GM19035 (cell line): Measurements from ENCODE around the gene GEMIN5.

Experiments used
- ATAC-seq: cut with Tn5 transposase; IDR thresholded peaks from one replicate; pipeline ENCODE4 v1.9.1; 2021; ENCODE audit not compliant: unreplicated experiment

GEMIN5 gene

GRCh38 chr5:154857530-154858296, 80.3 kb downstream of the GEMIN5 start:
- peak; percentile 67 for ATAC-seq

DNA sequence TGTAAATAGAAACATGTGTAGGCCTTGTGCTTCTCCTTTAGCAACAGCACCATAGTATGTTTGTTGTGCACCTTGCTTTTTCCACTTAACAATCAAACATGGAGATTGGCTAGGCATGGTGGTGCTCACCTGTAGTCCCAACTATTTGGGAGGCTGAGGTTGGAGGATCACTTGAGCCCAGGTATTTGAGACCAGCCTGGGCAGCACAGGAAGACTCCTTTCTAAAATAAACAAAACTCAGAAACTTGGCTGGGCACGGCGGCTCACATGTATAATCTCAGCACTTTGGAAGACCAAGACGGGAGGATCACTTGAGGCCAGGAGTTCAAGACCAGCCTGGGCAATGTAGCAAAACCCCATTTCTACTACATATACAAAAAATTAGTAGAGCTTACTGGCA, 86.7 kb downstream of the GEMIN5 start:
- ATAC-seq: no peak

DNA sequence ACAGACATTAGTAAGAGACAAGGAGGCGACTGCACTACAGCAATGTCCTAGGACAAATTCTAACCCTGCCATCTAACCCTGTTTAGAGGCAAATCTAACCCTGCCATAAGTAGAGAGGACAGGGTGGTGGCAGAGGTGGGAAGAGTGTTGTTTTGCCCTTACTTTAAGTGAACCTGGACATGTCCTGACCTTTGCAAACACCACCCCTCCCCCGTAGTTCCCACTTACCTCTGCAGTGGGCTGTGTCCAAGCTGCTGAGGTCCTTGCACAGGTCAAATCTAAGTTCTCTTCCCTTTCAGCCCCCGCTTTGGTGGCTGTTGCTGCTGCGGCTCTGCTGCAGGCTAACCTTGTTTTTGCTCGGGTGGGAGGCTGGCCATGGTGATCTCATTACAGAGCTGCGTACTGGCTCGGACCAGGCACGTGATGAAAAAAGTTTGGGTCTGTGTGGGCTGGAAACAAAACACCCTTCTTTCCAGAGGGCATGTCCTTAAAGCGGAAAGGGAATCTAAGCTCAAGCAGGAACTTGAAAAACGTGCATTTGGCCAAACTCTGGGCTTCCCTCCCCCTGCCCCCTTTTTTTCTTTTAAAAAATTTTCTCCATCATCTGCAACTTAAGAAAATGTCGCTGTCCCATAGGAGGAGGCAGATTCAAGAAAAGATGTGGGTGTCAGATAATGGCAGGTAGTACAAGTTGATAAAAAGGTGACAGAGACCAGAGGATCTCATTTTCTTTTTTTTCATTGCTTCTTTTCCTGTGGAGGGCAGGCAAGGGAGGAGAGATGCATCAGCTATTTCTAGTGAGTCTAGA, 87.6 kb downstream of the GEMIN5 start, which contains the start of gene FAXDC2:
TSS of gene FAXDC2 (minus strand) at position 349 of the 808 bp plus-strand sequence. CDS start 12,425 bp downstream, outside the sequence.
- ATAC-seq: no peak

DNA sequence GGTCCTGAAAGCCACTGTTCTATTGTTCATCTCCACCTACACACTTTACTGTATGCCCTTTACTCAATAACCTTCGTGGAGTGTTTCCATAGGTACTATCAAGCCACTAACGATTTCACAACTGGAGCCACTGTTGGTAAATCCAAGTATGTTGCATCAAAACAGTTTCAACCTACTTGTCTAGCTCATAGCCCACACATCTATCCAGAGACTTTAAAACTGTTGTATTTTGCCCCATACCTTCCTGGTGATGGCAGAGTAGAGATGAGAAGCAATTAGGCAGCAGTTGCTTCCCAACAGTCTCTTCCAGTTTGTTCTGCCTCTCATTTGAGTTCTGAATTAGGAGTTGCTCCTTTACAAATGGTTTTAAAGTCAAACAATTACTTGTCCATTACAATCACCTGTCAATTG, 88.2 kb downstream of the GEMIN5 start:
- no peak for ATAC-seq

- ATAC-seq: no peak
These were observed 88.7 kb downstream of the GEMIN5 start for GRCh38 chr5:154849264-154849785.

DNA sequence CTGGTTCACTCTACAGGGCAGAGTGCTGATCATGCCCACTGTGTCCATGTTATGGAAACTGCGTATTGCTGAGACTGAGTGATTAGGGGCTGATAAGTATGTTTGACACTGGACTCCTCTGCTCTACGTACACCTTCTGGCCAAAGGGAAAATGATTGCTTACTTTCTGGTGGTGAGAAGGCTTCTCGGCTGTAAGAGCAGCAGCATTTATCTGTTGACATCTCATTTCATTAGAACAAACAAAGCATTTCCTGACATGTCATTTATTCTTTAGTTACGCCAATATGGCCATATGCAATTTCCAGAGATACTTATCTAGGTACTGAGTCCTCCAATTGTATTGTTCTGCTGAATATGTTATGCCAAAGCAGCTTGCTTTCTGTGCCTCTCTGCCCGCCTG, 93.2 kb downstream of the GEMIN5 start:
- ATAC-seq: no peak

GRCh38 chr5:154842689-154843530, 95.1 kb downstream of the GEMIN5 start:
- ATAC-seq: no peak

DNA sequence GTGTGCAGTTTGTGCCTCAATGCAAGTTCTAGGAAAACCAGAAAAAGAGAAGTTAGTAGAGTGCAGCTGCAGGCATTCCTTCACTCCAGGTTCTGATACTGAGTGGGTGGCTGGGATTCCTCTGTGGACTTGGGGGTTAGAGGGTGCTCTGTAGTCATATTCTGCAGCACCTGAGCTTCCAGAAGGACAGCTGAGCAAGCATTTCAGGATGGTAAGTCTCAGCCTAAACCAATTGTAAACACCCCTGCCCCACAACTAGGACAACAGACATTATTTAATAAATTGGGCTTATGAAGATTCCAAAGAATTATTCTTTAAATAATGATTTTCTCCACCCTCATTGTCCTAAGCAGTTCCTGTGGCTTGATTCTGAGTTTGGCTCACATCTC, 96.7 kb downstream of the GEMIN5 start:
- no peak for ATAC-seq

DNA sequence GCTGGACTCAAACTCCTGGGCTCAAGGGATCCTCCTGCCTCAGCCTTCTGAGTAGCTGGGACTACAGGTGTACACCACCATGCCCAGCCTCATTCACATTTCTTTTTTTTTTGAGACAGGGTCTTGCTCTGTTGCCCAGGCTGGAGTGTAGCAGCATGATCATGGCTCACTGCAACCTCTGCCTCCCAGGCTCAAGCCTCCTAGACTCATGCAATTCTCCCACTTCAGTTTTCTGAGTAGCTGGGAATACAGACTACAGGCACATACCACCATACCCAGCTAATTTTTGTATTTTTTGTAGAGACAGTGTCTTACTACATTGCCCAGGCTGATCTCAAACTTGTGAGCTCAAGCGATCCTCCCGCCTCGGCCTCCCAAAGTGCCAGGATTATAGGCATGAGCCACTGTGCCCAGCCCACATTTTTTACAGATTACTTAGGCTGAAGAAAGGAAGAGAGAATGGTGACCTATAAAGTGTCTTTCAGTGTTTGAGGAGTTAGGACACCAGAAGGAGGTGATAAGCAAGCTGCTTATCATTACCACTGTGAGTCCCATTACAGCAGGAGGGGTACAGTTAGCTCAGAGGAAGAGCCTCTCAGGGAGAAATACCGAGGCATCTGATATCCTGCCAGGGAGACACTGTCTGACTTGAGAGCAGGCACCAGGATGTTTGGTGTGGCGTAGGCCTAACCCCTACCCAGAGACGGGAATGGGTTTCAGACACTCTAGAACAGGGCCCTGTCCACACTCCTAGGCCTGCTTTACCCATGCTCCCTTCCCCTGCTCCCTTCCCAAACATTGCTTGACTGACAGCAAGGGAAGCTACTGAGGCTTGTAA, 97.4 kb downstream of the GEMIN5 start:
- no peak for ATAC-seq
